SK-N-SH (cell line): ENCODE measurements around the gene TANGO6.

Experiments
- CTCF ChIP-seq: fragments of 200-600 bp; sonication (generic); IDR thresholded peaks from 2 replicates; pipeline ENCODE4 v1.6.1; 2017; ENCODE audit warnings: antibody characterized with exemption, mild to moderate bottlenecking, moderate library complexity
- EP300 ChIP-seq, 2 experiments: IDR thresholded peaks; 2 replicates each; pipeline versions ENCODE4 v1.4.0 to v1.6.1; 2012; ENCODE audit warnings: borderline replicate concordance in 1 of 2, low read depth in 1 of 2, low read length in 1 of 2
- FOSL2 ChIP-seq: IDR thresholded peaks from 2 replicates; pipeline ENCODE4 v1.4.0; 2012; ENCODE audit warnings: low read depth, mild to moderate bottlenecking, moderate library complexity, borderline replicate concordance
- JUND ChIP-seq: IDR thresholded peaks from 2 replicates; pipeline ENCODE4 v1.4.0; 2012
- MAX ChIP-seq: IDR thresholded peaks from 2 replicates; pipeline ENCODE4 v1.4.0; 2012; ENCODE audit warnings: low read depth
- PBX3 ChIP-seq: IDR thresholded peaks from 2 replicates; pipeline ENCODE4; 2012
- POLR2AphosphoS5 ChIP-seq: IDR thresholded peaks from 2 replicates; pipeline ENCODE4 v1.6.1; 2012; ENCODE audit warnings: low read depth, low read length
- RCOR1 ChIP-seq: fragments of 150-350 bp; IDR thresholded peaks from 2 replicates; pipeline ENCODE4 v1.6.1; 2017; ENCODE audit warnings: antibody characterized with exemption, low read length
- RXRA ChIP-seq: IDR thresholded peaks from 2 replicates; pipeline ENCODE4 v1.4.0; 2012; ENCODE audit warnings: low read depth, mild to moderate bottlenecking, borderline replicate concordance
- USF2 ChIP-seq: fragments of 150-350 bp; IDR thresholded peaks from 2 replicates; pipeline ENCODE4 v1.6.1; 2017; ENCODE audit warnings: antibody characterized with exemption, low read length, low read depth, borderline replicate concordance

- TF ChIP-seq CTCF (no peak), RCOR1 (no peak), EP300 (IDR thresholded peaks at IDR 0.05; ENCODE audit: borderline replicate concordance in 1 of 2, low read depth in 1 of 2, low read length in 1 of 2) (no peak), PBX3 (no peak), POLR2AphosphoS5 (no peak), FOSL2 (no peak), MAX (no peak), JUND (no peak), USF2 (no peak), RXRA (no peak)
These were observed 91.7 kb downstream of the TANGO6 start for GRCh38 chr16:68935008-68935407.
